ENCODE measurements around the gene TTBK2. TPM values are rescaled to one million over a fixed set of nuclear protein-coding genes. Genes with fewer than 3 reads are reported as not detected.

The TTBK2 gene
- total and polyA plus RNA-seq, 2 donors (not counting 3 experiments of a cell fraction or from before 2014, with no cell fraction given): 4.4 to 17.1 TPM

DNA sequence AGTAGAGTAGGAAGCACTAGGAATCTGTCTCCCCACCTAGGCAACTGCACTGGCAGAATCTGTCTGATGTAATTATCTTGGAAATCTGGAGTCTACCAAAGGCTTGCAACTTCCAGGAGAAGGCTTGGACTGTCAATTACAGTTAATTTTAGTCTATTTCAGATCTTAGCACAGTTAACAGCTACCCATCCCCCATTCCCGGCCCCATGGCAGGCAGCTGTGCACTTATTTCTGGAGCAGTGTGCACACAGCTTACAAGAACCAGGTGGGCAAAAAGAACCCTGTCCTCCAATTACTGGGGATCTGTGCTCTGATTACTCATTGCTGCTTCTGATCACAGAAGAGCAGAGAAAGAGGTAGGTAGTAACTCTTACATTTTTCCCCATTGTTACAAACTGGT is 171.3 kb downstream of the TTBK2 start:
- peaks cover 6 to 9% of the 10 kb centered on the region in 2 experiments for H3K36me3 ChIP-seq (ENCODE audit: control insufficient read depth in 2 of 2, extremely low read depth in 1 of 2, insufficient read depth in 2 of 2, low read length in 2 of 2)
- H3K79me2 ChIP-seq (ENCODE audit: control insufficient read depth, insufficient read depth, low read length): no peaks in the 10 kb centered on the region
- no TSS peak for BruUV-seq (replicated peaks)
- no peaks in the 10 kb centered on the region for H3K4me1 ChIP-seq (ENCODE audit: control insufficient read depth, extremely low read depth, insufficient read depth, low read length)
- H3K27me3 ChIP-seq (ENCODE audit: control insufficient read depth in 2 of 2, insufficient read depth in 2 of 2, low read length in 2 of 2): no peaks in the 10 kb centered on the region
- no peak overlapping the region for H3K27ac ChIP-seq (ENCODE audit: insufficient read depth, low read depth, low read length)
- no peaks in the 10 kb centered on the region for H3K9me1 ChIP-seq (replicated peaks; ENCODE audit: control insufficient read depth, extremely low read depth, insufficient read depth, low read length)
- intact Hi-C loops (cut with micrococcal nuclease): no loop called here
- POLR2A ChIA-PET: no interaction called here
- no peaks in the 10 kb centered on the region for H4K20me1 ChIP-seq (replicated peaks; ENCODE audit: control insufficient read depth, extremely low read depth, insufficient read depth, low read length)
- no peak overlapping the region for H3K4me2 ChIP-seq (ENCODE audit: insufficient read depth, low read length)
- H2AFZ ChIP-seq (ENCODE audit: low read depth, low read length): no peak overlapping the region
- no peak for TF ChIP-seq POLR2A (IDR thresholded peaks at IDR 0.05; ENCODE audit: low read depth, low read length)
- TF ChIP-seq, protein P1, sequence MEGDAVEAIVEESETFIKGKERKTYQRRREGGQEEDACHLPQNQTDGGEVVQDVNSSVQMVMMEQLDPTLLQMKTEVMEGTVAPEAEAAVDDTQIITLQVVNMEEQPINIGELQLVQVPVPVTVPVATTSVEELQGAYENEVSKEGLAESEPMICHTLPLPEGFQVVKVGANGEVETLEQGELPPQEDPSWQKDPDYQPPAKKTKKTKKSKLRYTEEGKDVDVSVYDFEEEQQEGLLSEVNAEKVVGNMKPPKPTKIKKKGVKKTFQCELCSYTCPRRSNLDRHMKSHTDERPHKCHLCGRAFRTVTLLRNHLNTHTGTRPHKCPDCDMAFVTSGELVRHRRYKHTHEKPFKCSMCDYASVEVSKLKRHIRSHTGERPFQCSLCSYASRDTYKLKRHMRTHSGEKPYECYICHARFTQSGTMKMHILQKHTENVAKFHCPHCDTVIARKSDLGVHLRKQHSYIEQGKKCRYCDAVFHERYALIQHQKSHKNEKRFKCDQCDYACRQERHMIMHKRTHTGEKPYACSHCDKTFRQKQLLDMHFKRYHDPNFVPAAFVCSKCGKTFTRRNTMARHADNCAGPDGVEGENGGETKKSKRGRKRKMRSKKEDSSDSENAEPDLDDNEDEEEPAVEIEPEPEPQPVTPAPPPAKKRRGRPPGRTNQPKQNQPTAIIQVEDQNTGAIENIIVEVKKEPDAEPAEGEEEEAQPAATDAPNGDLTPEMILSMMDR (IDR thresholded peaks at IDR 0.05; ENCODE audit: extremely low read depth in 1 of 2, insufficient read depth in 1 of 2, low read depth in 1 of 2, low read length in 2 of 2): no peak
- no peak for TF ChIP-seq FOS (IDR thresholded peaks at IDR 0.05; ENCODE audit: borderline replicate concordance, insufficient read depth, low read length)
- no peak for TF ChIP-seq GATA2 (IDR thresholded peaks at IDR 0.05; ENCODE audit: insufficient read depth, insufficient read length, low read depth, low read length)
- no peak for TF ChIP-seq EZH2 (IDR thresholded peaks at IDR 0.05; ENCODE audit: borderline replicate concordance, low read depth, low read length, severe bottlenecking)
- no peak for TF ChIP-seq MYC (IDR thresholded peaks at IDR 0.05; ENCODE audit: low read depth, low read length)
- no peak for TF ChIP-seq JUN (IDR thresholded peaks at IDR 0.05; ENCODE audit: borderline replicate concordance, insufficient read depth, insufficient read length, low read depth)
- no peak for TF ChIP-seq POLR2AphosphoS5 (IDR thresholded peaks at IDR 0.05; ENCODE audit: insufficient read depth, low read depth, low read length)
- TF ChIP-seq, protein P2, sequence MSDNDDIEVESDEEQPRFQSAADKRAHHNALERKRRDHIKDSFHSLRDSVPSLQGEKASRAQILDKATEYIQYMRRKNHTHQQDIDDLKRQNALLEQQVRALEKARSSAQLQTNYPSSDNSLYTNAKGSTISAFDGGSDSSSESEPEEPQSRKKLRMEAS (IDR thresholded peaks at IDR 0.05; ENCODE audit: insufficient read depth, insufficient read length): no peak
- no peaks in the 10 kb centered on the region for H3K9me3 ChIP-seq (replicated peaks; ENCODE audit: control insufficient read depth, insufficient read depth, low read length)
- CTCF ChIA-PET: interaction anchor here (3.1 kb wide), 1 partner anchor 177 kb away, joined by 13 read pairs; no protein-coding TSS in a partner anchor
- DNase-seq (ENCODE audit: low read depth, low spot score) (no peak), FAIRE-seq (no peak)
- dilution Hi-C loops (cut with MboI; ENCODE audit: extremely low pct_ligation_motif_present, low sequenced_read_pairs): no loop called here
- no peak overlapping the region for H3K4me3 ChIP-seq (replicated peaks in 1 of 3; ENCODE audit: insufficient read depth in 1 of 3, low read depth in 1 of 3, low read length in 3 of 3)
- H3K9ac ChIP-seq (replicated peaks; ENCODE audit: extremely low read depth, insufficient read depth, low read length): no peak overlapping the region
